ENCODE measurements around the gene HSPA9.

Gene HSPA9

DNA sequence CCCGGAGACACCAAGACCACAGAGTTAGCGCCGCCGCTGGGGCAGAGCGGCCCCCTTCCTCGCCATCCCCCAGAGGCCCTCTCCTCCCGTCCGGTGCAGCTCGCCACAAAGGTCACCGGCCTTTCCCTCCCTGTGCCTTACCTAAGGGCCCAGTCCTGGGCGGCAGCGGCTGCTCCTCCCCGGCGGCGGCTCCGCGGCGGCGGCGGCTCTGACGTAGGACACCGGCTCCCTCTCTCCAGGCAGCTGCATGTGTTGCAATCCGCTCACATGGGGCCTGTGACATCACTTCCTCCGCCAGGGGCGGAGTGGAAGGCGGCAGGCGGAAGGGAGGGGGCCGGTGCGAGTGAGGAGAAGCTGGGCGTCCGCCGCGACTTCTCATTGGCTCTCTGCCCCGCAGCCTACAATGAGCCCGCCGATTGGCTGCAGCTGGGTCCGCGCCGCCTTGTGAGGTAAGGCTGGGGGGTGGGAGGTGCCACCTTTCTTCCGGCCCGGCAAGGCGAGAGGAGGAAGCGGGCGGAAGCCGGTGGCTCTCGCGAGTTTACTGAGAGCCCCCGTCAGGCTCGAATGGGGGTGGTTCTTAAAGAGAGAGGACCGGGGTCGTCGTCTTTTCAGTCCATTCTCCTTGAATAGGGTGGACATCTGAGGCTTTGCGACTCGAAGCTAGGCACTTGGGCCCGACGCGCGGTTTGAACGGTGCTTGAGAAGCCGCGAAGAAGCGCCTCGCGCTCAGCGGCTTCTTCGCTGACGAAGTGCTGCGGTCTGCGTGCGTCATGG lies 32.1 kb downstream of the HSPA9 start, which contains the start of gene ETF1 (continued):
- TF ChIP-seq ZNF202 (tag by site-specific recombination; IDR thresholded peaks at IDR 0.05; ENCODE audit: borderline replicate concordance) (no peak), ZNF423 (tag by site-specific recombination; IDR thresholded peaks at IDR 0.05) (peak; percentile 85), ZNF324 (tag by site-specific recombination; IDR thresholded peaks at IDR 0.05) (peak; percentile 80), ZSCAN30 (tag by site-specific recombination; IDR thresholded peaks at IDR 0.05) (peak; percentile 78), ZNF48 (tag by site-specific recombination; IDR thresholded peaks at IDR 0.05) (no peak), ZNF560 (tag by site-specific recombination; IDR thresholded peaks at IDR 0.05; ENCODE audit: borderline replicate concordance) (no peak), IKZF3 (tag by site-specific recombination; IDR thresholded peaks at IDR 0.05) (peak; percentile 39; the same call in 1 of the 2 replicates), ZNF239 (tag by site-specific recombination; IDR thresholded peaks at IDR 0.05) (peak; percentile 25; the same call in 1 of the 2 replicates), TCF7L2 (IDR thresholded peaks at IDR 0.05; ENCODE audit: borderline replicate concordance, low read depth, low read length) (no peak), ZNF610 (tag by site-specific recombination; IDR thresholded peaks at IDR 0.05; ENCODE audit: borderline replicate concordance) (peak; percentile 77; the same call in 1 of the 2 replicates), ZNF132 (tag by site-specific recombination; IDR thresholded peaks at IDR 0.05; ENCODE audit: borderline replicate concordance) (no peak), ZNF211 (tag by site-specific recombination; IDR thresholded peaks at IDR 0.05; ENCODE audit: low read depth) (no peak)
- TF ChIP-seq, protein P1, sequence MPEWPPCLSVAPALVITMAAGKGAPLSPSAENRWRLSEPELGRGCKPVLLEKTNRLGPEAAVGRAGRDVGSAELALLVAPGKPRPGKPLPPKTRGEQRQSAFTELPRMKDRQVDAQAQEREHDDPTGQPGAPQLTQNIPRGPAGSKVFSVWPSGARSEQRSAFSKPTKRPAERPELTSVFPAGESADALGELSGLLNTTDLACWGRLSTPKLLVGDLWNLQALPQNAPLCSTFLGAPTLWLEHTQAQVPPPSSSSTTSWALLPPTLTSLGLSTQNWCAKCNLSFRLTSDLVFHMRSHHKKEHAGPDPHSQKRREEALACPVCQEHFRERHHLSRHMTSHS (tag by site-specific recombination; IDR thresholded peaks at IDR 0.05): no peak
- TF ChIP-seq, protein P2, sequence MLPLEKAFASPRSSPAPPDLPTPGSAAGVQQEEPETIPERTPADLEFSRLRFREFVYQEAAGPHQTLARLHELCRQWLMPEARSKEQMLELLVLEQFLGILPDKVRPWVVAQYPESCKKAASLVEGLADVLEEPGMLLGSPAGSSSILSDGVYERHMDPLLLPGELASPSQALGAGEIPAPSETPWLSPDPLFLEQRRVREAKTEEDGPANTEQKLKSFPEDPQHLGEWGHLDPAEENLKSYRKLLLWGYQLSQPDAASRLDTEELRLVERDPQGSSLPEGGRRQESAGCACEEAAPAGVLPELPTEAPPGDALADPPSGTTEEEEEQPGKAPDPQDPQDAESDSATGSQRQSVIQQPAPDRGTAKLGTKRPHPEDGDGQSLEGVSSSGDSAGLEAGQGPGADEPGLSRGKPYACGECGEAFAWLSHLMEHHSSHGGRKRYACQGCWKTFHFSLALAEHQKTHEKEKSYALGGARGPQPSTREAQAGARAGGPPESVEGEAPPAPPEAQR (tag by site-specific recombination; IDR thresholded peaks at IDR 0.05): 0 out of 2 replicates have a peak, but pooled peaks have one; percentile 54
- TF ChIP-seq, protein P3, sequence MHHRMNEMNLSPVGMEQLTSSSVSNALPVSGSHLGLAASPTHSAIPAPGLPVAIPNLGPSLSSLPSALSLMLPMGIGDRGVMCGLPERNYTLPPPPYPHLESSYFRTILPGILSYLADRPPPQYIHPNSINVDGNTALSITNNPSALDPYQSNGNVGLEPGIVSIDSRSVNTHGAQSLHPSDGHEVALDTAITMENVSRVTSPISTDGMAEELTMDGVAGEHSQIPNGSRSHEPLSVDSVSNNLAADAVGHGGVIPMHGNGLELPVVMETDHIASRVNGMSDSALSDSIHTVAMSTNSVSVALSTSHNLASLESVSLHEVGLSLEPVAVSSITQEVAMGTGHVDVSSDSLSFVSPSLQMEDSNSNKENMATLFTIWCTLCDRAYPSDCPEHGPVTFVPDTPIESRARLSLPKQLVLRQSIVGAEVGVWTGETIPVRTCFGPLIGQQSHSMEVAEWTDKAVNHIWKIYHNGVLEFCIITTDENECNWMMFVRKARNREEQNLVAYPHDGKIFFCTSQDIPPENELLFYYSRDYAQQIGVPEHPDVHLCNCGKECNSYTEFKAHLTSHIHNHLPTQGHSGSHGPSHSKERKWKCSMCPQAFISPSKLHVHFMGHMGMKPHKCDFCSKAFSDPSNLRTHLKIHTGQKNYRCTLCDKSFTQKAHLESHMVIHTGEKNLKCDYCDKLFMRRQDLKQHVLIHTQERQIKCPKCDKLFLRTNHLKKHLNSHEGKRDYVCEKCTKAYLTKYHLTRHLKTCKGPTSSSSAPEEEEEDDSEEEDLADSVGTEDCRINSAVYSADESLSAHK (tag by site-specific recombination; IDR thresholded peaks at IDR 0.05): peak; percentile 24; the same call in 1 of the 2 replicates
- TF ChIP-seq, protein P4, sequence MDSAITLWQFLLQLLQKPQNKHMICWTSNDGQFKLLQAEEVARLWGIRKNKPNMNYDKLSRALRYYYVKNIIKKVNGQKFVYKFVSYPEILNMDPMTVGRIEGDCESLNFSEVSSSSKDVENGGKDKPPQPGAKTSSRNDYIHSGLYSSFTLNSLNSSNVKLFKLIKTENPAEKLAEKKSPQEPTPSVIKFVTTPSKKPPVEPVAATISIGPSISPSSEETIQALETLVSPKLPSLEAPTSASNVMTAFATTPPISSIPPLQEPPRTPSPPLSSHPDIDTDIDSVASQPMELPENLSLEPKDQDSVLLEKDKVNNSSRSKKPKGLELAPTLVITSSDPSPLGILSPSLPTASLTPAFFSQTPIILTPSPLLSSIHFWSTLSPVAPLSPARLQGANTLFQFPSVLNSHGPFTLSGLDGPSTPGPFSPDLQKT (IDR thresholded peaks at IDR 0.05; ENCODE audit: borderline replicate concordance, low read depth, low read length): peak; percentile 83; the same call in 1 of the 2 replicates
- TF ChIP-seq, protein P5, sequence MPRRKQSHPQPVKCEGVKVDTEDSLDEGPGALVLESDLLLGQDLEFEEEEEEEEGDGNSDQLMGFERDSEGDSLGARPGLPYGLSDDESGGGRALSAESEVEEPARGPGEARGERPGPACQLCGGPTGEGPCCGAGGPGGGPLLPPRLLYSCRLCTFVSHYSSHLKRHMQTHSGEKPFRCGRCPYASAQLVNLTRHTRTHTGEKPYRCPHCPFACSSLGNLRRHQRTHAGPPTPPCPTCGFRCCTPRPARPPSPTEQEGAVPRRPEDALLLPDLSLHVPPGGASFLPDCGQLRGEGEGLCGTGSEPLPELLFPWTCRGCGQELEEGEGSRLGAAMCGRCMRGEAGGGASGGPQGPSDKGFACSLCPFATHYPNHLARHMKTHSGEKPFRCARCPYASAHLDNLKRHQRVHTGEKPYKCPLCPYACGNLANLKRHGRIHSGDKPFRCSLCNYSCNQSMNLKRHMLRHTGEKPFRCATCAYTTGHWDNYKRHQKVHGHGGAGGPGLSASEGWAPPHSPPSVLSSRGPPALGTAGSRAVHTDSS (tag by site-specific recombination; IDR thresholded peaks at IDR 0.05): peak; percentile 41
- TF ChIP-seq, protein P6, sequence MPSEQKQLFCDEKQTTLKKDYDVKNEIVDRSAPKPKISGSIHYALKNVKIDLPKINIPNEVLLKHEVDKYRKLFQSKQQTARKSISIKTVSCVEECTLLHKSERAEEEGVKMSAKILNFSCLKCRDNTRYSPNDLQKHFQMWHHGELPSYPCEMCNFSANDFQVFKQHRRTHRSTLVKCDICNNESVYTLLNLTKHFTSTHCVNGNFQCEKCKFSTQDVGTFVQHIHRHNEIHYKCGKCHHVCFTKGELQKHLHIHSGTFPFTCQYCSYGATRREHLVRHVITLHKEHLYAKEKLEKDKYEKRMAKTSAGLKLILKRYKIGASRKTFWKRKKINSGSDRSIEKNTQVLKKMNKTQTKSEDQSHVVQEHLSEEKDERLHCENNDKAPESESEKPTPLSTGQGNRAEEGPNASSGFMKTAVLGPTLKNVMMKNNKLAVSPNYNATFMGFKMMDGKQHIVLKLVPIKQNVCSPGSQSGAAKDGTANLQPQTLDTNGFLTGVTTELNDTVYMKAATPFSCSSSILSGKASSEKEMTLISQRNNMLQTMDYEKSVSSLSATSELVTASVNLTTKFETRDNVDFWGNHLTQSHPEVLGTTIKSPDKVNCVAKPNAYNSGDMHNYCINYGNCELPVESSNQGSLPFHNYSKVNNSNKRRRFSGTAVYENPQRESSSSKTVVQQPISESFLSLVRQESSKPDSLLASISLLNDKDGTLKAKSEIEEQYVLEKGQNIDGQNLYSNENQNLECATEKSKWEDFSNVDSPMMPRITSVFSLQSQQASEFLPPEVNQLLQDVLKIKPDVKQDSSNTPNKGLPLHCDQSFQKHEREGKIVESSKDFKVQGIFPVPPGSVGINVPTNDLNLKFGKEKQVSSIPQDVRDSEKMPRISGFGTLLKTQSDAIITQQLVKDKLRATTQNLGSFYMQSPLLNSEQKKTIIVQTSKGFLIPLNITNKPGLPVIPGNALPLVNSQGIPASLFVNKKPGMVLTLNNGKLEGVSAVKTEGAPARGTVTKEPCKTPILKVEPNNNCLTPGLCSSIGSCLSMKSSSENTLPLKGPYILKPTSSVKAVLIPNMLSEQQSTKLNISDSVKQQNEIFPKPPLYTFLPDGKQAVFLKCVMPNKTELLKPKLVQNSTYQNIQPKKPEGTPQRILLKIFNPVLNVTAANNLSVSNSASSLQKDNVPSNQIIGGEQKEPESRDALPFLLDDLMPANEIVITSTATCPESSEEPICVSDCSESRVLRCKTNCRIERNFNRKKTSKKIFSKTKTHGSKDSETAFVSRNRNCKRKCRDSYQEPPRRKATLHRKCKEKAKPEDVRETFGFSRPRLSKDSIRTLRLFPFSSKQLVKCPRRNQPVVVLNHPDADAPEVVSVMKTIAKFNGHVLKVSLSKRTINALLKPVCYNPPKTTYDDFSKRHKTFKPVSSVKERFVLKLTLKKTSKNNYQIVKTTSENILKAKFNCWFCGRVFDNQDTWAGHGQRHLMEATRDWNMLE (tag by site-specific recombination; conservative IDR thresholded peaks at IDR 0.05; ENCODE audit: low read depth): peak; percentile 78
- TF ChIP-seq, protein P7, sequence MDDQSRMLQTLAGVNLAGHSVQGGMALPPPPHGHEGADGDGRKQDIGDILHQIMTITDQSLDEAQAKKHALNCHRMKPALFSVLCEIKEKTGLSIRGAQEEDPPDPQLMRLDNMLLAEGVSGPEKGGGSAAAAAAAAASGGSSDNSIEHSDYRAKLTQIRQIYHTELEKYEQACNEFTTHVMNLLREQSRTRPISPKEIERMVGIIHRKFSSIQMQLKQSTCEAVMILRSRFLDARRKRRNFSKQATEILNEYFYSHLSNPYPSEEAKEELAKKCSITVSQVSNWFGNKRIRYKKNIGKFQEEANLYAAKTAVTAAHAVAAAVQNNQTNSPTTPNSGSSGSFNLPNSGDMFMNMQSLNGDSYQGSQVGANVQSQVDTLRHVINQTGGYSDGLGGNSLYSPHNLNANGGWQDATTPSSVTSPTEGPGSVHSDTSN (CRISPR knock-in tag; IDR thresholded peaks at IDR 0.05): no peak; the same call in 1 of the 2 replicates
- TF ChIP-seq, protein P8, sequence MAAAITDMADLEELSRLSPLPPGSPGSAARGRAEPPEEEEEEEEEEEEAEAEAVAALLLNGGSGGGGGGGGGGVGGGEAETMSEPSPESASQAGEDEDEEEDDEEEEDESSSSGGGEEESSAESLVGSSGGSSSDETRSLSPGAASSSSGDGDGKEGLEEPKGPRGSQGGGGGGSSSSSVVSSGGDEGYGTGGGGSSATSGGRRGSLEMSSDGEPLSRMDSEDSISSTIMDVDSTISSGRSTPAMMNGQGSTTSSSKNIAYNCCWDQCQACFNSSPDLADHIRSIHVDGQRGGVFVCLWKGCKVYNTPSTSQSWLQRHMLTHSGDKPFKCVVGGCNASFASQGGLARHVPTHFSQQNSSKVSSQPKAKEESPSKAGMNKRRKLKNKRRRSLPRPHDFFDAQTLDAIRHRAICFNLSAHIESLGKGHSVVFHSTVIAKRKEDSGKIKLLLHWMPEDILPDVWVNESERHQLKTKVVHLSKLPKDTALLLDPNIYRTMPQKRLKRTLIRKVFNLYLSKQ (tag by site-specific recombination; IDR thresholded peaks at IDR 0.05; ENCODE audit: borderline replicate concordance): no peak

Measured in HEK293 (cell line).